ENCODE results near the gene NDUFAF8.

The NDUFAF8 gene

GRCh38 chr17:81273698-81274470 lies 34.8 kb downstream of the NDUFAF8 start:
- no peak for DNase-seq (ENCODE audit: low read depth)

DNA sequence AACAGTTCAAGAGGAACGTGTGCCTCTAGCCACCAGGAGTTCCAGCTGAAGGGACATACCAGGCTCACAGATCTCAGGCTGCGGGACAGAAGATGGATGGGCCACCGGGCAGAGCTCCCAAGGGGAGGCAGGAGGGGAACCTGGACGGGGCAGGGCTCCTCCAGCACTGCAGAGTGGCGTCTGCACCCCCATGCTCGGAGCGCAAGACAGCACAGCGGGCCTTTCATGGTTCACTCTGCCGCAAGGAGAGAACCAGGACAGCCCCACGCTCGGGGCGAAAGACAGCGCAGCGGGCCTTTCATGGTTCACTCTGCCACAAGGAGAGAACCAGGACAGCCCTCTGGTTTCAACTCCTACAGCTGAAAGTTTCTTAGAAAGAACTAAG lies 35.3 kb downstream of the NDUFAF8 start:
- DNase-seq (ENCODE audit: low read depth) = no peak

DNA sequence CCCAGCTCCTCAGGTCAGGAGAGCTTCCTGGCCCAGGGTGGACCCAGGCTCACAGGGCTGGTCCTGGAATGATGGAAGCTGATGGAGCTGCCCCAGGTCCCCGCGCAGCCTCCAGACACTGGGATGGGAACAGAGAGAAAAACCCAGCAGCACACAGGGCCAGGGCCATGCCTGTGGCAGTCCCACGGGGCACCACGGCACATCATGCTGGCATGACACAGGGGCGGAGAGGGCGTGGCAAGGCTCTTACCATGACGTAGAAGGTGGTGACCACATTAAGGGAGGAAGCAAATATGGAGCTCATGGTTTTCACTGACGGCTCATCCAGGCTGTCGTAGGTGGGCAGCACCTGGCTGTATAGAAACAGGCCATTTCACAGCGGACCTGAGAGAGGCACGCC lies 37.7 kb downstream of the NDUFAF8 start:
- DNase-seq (ENCODE audit: low read depth) = no peak

DNA sequence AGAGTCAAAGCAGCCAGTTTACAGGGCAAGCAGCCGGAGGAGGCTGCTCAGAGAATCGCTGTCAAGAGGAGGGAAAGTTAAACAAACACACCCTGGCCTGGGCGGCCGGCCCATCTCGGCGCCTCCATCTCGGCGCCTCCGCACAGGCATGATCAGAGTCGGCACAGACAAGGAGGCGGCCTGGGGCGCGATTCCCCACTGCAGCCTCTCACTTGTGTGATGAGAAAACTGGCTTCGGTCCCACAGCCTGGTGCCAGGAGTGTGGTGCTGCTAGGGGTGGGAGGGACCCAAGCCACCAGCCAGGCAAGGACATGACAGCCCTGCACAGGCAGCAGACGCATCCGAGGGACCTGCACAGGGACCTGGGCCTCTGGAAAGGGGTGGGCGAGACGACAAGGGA lies 38.3 kb downstream of the NDUFAF8 start:
- DNase-seq (ENCODE audit: low read depth) = no peak

GRCh38 chr17:81277946-81278693 lies 39.0 kb downstream of the NDUFAF8 start:
- no peak for DNase-seq (ENCODE audit: low read depth)

GRCh38 chr17:81278831-81279230 lies 39.7 kb downstream of the NDUFAF8 start:
- DNase-seq (ENCODE audit: low read depth) = no peak

- DNase-seq (ENCODE audit: low read depth) = no peak
Measured at GRCh38 chr17:81279278-81280275, 40.5 kb downstream of the NDUFAF8 start.

DNA sequence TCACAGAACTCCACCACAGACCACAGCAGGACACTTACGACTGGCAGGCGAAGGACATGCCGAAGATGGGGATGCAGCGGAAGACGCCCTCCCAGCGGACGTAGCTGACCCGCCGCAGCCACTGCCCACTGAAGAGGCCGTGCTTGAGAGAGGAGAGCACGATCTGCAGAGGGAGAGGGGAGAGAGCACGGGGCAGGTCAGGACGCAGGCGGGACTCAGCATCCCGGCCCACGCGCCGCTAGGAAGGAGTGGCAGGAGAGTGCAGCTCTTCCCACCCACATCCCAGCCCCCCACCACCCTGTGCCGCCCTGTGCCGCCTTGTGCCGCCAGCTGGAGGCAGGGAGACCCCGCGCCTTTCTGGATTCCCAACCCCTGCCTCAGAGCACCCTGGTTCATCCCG lies 41.5 kb downstream of the NDUFAF8 start:
- DNase-seq (ENCODE audit: low read depth) = no peak

GRCh38 chr17:81282141-81282540 lies 43.0 kb downstream of the NDUFAF8 start:
- no peak for DNase-seq (ENCODE audit: low read depth)

DNA sequence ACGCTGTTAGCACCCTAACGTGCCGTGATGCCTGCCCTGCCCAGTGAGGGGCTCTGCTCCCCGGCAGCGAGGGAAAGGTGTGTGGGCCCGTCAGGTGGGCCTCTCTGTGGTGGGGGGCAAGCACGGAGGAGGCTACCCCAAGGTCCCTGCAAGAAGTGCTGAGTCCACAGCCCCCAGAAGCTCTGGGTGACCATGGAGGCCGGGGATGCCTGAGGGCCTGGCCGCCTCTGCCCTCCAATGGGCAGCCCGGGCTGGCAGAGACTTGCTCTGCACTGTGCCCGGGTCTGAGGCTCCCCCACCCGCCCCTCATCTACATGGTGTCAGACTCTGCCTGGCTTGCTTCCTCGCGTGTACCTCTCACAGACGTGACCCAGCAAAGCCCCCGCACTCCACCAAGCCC lies 43.8 kb downstream of the NDUFAF8 start:
- no peak for DNase-seq (ENCODE audit: low read depth)

DNA sequence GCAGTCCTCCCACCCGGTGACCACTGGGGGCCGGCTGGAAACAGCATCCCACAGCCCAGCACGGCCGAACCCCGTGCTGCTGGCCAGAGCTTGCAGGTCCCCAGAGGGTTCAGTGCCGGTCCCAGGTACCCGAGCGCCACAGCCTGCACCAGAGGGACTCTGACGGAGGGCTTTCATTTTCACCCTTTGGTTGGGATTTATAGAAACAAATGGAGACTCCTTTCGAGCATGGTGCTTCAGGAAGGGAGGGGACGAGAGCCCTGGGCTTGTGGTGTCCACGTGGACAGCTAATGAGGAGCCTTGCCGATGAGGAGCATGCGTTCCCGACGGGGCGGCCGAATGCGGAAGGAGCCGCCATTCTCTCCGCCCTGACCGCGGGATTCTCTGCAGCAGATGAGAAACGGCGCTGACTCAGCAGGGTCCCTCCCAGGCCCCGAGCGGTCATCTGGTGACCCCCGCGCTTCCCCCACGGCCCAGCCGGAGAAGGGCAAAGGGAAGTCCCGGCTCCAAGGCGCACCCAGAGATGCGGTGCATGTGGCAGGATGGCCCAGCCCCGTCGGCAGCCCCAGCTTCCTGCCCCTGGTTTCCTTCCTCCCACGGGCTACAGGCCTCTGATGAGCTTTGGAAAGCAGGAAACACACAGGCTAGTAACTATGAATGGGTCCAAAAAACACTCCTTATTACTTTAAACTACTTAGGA lies 46.2 kb downstream of the NDUFAF8 start:
- DNase-seq (ENCODE audit: low read depth) = no peak

- no peak for DNase-seq (ENCODE audit: low read depth)
Measured at GRCh38 chr17:81285894-81286293, 46.8 kb downstream of the NDUFAF8 start.

DNA sequence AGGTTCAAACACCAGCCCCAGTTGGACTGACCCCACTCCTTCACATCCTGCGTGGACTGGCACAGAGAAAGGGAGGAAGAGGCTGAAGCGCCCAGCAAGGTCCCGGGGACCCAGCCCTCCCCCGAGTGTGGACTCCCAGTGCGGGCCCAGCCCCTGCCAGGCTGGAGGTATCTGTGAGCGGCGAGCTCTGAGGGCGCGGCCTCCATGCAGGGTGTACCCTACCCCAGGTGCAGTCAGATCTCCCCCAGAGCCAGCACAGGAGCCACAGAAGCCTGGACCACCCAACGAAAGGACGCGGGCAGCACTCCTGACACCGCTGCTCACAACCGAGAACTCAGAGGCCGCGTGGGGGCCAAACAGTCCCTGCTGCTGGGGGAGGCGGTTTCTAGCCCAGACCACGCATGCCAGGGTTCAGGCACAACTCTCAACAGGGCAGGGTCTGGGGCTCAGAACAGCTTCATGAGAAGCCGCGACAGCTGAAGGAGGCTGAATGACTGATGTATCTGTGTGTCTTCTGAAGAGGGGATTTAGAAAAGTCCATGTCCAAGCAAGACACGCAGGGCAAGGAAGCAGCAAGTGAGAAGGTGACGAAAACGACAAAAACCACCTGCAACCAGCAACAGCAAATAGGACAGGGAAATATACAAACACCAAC lies 47.5 kb downstream of the NDUFAF8 start:
- no peak for DNase-seq (ENCODE audit: low read depth)

- DNase-seq (ENCODE audit: low read depth) = no peak
Measured at GRCh38 chr17:81287152-81287551, 48.0 kb downstream of the NDUFAF8 start.

DNA sequence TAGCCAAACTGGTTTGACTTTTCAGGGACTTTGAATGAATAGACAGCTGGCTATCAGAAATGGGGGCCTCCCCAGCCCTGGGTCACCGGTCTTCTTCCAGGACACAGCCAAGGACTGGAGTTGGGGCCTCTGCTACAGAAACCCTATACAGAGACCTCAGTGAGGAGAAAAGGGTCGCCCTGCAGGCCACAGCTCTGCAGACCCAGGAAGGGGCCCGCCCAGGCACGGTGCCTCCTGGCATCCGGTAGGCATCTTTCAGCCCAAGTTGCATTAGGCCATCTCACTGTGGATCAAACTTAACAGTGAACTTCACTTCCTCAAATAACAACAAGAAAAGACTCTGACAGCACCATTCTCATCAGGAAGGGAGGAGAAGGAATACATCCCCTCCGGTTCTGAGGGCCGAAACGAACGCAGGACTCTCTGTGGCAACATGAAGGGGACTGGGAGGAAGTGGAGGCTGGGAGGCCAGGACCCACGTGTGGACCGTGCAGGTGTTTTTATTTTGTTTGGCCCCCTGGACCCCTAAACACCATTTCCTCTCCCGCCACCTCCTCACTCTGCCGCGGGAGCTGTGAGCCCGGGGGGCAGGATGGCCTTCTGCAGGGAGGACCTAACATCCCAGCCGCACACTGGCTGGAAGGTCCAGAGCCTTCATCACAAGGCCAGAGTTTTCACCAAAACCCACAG lies 48.8 kb downstream of the NDUFAF8 start:
- DNase-seq (ENCODE audit: low read depth) = no peak

- DNase-seq (ENCODE audit: low read depth) = no peak
Measured at GRCh38 chr17:81288715-81289114, 49.6 kb downstream of the NDUFAF8 start.

- no peak for DNase-seq (ENCODE audit: low read depth)
Measured at GRCh38 chr17:81289627-81290026, 50.5 kb downstream of the NDUFAF8 start.

DNA sequence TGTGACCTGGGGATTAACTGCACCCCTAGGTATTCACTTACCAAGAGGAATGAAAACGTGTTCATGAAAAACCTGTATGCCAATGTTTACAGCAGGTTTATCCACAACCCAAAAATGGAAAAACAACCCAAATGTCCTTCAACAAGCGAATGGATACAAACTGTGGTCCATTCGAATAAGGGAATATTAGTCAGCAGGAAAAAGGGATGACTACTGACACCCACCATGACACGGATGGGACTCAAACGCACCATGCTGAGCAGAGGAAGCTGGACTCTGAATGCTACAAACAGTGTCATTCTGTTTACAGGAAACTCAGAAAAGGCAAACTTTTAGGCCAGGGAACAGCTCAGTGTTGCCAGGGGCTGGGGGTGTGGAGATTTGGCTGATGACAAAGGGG lies 51.1 kb downstream of the NDUFAF8 start:
- DNase-seq (ENCODE audit: low read depth) = no peak

Measured in HS-27A (cell line).